Body of pancreas (tissue), 4 donors: Measurements from ENCODE around the gene ENTPD6. TPM values are rescaled to one million over a fixed set of nuclear protein-coding genes. Genes with fewer than 3 reads are reported as not detected.

Experiments used
- ATAC-seq: fragments of 150-250 bp; one replicate; pipeline ENCODE4 v1.9.1; 2016
- DNase-seq, 4 donors: peaks; one replicate each; pipeline ENCODE4 v3.0.0-alpha.2; 2019
- H3K27ac ChIP-seq, 4 donors: fragments of 200-600 bp; sonication (generic); 1 replicate in 3 of 4; 2 replicates in 1 of 4; pipeline versions ENCODE4 v1.5.1 to v1.6.1; 2016 to 2019; ENCODE audit warnings: mild to moderate bottlenecking in 1 of 4, mixed read lengths in 1 of 4, moderate library complexity in 1 of 4
- H3K27me3 ChIP-seq, 2 donors: fragments of 200-600 bp; sonication (generic); one replicate each; pipeline ENCODE4 v1.6.0; 2016; ENCODE audit warnings: mild to moderate bottlenecking in 1 of 2
- H3K36me3 ChIP-seq, 2 donors: fragments of 200-600 bp; sonication (generic); replicated peaks in 1 of 2; 2 replicates each; pipeline ENCODE4 v1.5.1; 2016; ENCODE audit warnings: low read depth in 2 of 2; ENCODE audit not compliant: insufficient read depth in 1 of 2
- H3K4me1 ChIP-seq: fragments of 200-600 bp; sonication (generic); one replicate; pipeline ENCODE4 v1.6.0; 2016
- H3K4me3 ChIP-seq, 2 donors: fragments of 200-600 bp; sonication (generic); 1 replicate in 1 of 2; 2 replicates in 1 of 2; pipeline ENCODE4 v1.5.1; 2016 to 2019
- H3K9me3 ChIP-seq, 3 donors: fragments of 200-600 bp; sonication (generic); 1 replicate in 2 of 3; 2 replicates in 1 of 3; pipeline ENCODE4 v1.5.1; 2016
- CTCF ChIP-seq, 7 experiments: fragments of 450-650 bp in 4 of 7; fragments of 200-600 bp in 3 of 7; sonication (generic) in 3 of 7; IDR thresholded peaks; one replicate each; pipeline ENCODE4 v1.5.1; 2016 to 2019; ENCODE audit warnings: antibody characterized with exemption in 7 of 7
- POLR2A ChIP-seq, 3 donors: fragments of 450-650 bp; IDR thresholded peaks; one replicate each; pipeline ENCODE4 v1.6.1; 2016; ENCODE audit warnings: antibody characterized with exemption in 3 of 3, mild to moderate bottlenecking in 2 of 3
- WGBS, 2 donors: methylation state at CpG; one replicate each; pipeline ENCODE4 v1.1.5; 2017; 5-methylcytosine and 5-hydroxymethylcytosine counted together
- intact Hi-C: fragments of 100-400 bp; cut with DNase I; formaldehyde crosslinking; loops from one replicate; pipeline ENCODE4 v1.15.1; 2023
- total RNA-seq, 2 donors: library from RNA; depleted of rRNA; stranded (reverse); fragments of >200 nt; gene quantifications; one replicate each; pipeline ENCODE4 v1.1.0, GENCODE V29; 2016

The ENTPD6 gene
- total RNA-seq, 2 donors from 2014 or later: 59.9 to 79.8 TPM

DNA sequence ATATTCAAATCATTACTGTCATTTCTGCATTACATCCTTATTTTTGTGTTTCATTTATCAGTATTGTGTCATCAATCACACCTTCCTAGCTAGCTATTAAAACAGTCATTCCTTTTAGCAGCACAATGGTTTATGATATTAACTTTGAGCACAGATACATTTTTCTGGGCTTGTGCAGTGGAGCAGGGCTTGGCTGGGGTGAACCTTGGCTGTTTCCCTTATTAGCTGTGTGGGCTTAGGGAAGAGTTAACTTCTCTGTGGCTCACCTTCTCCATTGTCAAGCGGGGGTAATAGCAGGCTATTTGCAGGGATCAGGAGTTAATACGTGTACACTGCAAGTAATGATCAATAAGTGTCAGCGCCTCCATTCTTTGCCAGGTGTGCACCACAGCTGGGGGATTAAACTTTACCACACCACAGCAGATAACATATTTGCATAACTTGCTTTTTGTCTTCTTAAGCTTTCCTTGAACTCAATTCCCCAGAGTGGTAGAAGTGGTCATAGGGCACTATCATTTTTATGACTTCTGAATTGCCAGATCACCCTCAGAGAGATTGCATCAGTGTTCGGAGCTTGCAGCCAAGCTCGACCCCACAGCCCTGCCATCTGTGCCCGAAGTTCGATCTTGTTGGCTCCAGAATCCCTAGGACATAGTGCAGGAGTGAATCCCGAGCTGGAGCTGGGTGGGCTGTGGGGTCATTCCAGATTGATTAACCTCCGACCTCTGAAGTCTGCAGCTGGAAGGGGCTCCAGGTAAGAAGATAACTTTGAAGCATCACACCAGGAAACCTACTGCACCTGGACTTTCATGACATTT, 50.9 kb downstream of the ENTPD6 start:
- peak overlapping the region in 3 of 4 donors; percentile 84 to 98 (median 95) for H3K27ac ChIP-seq
- no peaks in the 10 kb centered on the region for H3K9me3 ChIP-seq
- no peaks in the 10 kb centered on the region for H3K36me3 ChIP-seq
- no peaks in the 10 kb centered on the region for H3K27me3 ChIP-seq
- DNase-seq (no peak), ATAC-seq (no peak)
- peaks cover 33% of the 10 kb centered on the region for H3K4me1 ChIP-seq
- no peak overlapping the region for H3K4me3 ChIP-seq
- intact Hi-C loops: no loop called here
- 30 to 36% methylated on average over 8 to 9 of the region's 9 CpGs for WGBS, 2 donors
- no peak for TF ChIP-seq POLR2A (IDR thresholded peaks at IDR 0.05)
- TF ChIP-seq CTCF (IDR thresholded peaks at IDR 0.05): no peak

- Histone ChIP-seq H3K4me1 (peaks cover 33% of the 10 kb centered on the region), H3K4me3 (peak overlapping the region; percentile 21 to 82), H3K27ac (peak overlapping the region; percentile 84 to 98 (median 96)), H3K9me3 (no peaks in the 10 kb centered on the region), H3K27me3 (no peaks in the 10 kb centered on the region), H3K36me3 (no peaks in the 10 kb centered on the region)
- peak; percentile 62 for ATAC-seq
- TF ChIP-seq CTCF (IDR thresholded peaks at IDR 0.05) (peak; percentile 23 to 65 (median 52)), POLR2A (IDR thresholded peaks at IDR 0.05) (peak; percentile 3 to 79 (median 74))
- peak; percentile 72 to 84 (median 80) for DNase-seq
- 8 to 22% methylated on average over 9 to 22 of the region's 24 CpGs for WGBS, 2 donors
- intact Hi-C loops: no loop called here
These were observed 51.5 kb downstream of the ENTPD6 start for GRCh38 chr20:25247000-25247517.

DNA sequence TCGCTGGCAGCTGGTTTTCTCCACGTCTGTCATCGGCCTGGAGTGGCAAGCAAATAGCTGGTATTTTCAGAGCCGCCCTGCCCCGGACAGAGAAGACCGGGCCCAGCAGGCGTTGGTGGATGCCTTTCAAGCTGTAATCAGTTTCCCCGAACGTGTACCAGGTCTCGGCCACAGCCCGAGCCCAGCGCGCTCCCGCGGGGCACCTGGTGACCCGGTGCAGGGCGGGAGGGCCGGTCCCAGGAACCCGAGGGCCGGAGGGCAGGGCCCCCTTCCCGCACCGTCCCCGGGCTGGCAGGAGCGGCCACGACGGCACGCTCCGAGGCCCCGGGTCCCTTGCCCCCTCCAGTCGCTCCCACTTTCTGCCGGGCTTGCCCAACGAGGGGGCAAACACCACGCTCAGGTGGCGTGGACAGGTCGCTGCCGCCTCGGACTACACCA, 52.0 kb downstream of the ENTPD6 start:
- WGBS, 2 donors: 0% methylated on average over 37 of the region's 37 CpGs; no CpG with 5 or more reads in 1 of the 2 donors
- peak in 2 of 3 donors; percentile 59 to 67 for TF ChIP-seq POLR2A (IDR thresholded peaks at IDR 0.05)
- no peak for TF ChIP-seq CTCF (IDR thresholded peaks at IDR 0.05)
- no peaks in the 10 kb centered on the region for H3K36me3 ChIP-seq
- peak in 3 of 4 donors; percentile 53 to 65 (median 65) for DNase-seq
- peak overlapping the region; percentile 84 to 98 (median 96) for H3K27ac ChIP-seq
- peak; percentile 70 for ATAC-seq
- H3K9me3 ChIP-seq: no peaks in the 10 kb centered on the region
- intact Hi-C loops: no loop called here
- peak overlapping the region; percentile 21 to 82 for H3K4me3 ChIP-seq
- H3K4me1 ChIP-seq: peaks cover 34% of the 10 kb centered on the region
- no peaks in the 10 kb centered on the region for H3K27me3 ChIP-seq

DNA sequence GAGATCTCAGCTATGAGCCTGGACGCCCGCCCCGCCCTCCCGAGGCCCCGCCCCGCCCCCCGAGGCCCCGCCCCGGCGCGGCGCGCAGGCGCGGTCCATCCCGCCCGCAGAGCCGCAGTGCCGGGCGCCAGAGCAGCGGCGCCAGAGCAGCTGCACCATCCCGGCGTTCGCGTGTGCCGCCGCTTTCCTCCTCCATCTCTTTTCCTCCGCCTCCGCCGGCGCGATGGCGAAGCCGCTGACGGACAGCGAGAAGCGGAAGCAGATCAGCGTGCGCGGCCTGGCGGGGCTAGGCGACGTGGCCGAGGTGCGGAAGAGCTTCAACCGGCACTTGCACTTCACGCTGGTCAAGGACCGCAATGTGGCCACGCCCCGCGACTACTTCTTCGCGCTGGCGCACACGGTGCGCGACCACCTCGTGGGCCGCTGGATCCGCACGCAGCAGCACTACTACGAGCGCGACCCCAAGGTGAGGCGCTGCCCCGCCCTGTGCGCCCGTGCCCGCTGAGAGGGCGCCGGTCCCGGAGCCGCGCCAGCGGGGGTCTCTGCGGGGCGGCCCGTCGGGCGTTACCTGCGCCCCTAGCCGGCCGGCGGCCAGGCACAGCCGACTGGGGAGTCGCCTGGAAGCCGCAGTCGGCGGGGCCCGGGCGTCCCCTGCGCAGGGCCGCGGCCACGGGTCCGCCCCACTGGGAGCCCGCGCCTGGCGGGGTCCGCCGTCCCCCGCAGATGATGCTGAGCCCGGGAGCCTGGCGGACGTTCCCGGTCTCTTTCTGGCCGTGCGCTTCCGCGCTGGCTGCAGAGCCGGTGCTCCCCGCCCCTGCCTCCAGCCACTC, 52.7 kb downstream of the ENTPD6 start, which contains the start of gene PYGB:
PYGB (plus strand) TSS at position 130 of the 830 bp plus-strand sequence; CDS start at position 224, 94 bp downstream.
- Histone ChIP-seq H3K27ac (peak within 1 kb of the TSS; percentile 84 to 98 (median 96)), H3K9me3 (no peaks in the 10 kb centered on the region), H3K4me3 (peak within 1 kb of the TSS; percentile 71 to 82), H3K27me3 (no peaks in the 10 kb centered on the region), H3K4me1 (peaks cover 41% of the 10 kb centered on the region), H3K36me3 (no peaks in the 10 kb centered on the region)
- 0 to 1% methylated on average over 8 to 109 of the region's 113 CpGs for WGBS, 2 donors
- peak in 1 of 7 experiments; percentile 9 for TF ChIP-seq CTCF (IDR thresholded peaks at IDR 0.05)
- peak; percentile 84 to 90 (median 85) for TF ChIP-seq POLR2A (IDR thresholded peaks at IDR 0.05)
- DNase-seq: peak; percentile 75 to 81 (median 80)
- peak; percentile 93 for ATAC-seq
- intact Hi-C loops: no loop called here
